ENCODE data around the gene YBX2.
"Not testable (repeated sequence)": the region's sequence is repeated elsewhere in the genome, so short reads cannot be mapped to it uniquely, and the experiment has no call there.

The YBX2 gene

DNA sequence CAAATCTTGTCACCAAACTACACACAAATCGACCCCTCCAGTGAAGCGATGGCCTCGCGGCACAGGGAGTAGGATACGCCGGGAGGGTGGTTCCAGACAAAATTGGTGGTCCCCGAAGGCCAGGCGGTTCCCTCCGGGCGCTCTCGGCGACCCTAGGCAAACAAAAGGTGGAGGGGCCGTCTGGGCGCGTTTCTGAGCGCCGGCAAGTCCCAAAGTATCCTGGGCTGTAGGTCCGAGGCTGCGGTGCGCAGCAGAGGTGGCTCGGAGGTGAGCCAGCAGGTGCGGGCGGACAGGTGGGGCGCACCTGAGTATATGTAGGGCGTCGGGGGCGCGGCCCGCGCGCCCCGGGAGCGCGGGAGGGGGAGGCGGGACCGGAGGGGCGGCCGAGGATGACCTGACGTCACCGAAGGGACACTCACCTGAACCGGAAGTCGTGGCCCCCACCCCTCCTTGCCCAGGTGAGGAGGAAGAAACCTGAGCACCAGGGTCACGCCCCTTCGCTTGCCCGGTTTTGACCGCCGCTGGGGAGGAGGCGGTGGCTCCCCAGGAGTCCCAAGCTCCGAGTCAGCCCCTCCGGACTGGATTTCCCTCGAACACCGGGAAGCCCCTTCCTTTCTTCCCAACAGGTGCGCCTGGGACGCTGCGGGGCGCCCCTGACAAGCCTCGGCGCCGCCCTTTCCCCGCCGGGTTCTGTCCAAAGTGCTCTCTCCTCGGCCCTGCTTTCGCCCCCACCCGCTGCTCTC is 32.1 kb downstream of the YBX2 start, which contains the start of gene CLDN7:
CLDN7 (minus strand) TSS at position 287 of the 743 bp plus-strand sequence. CDS start 435 bp downstream, outside the sequence.
- no peak for DNase-seq

DNA sequence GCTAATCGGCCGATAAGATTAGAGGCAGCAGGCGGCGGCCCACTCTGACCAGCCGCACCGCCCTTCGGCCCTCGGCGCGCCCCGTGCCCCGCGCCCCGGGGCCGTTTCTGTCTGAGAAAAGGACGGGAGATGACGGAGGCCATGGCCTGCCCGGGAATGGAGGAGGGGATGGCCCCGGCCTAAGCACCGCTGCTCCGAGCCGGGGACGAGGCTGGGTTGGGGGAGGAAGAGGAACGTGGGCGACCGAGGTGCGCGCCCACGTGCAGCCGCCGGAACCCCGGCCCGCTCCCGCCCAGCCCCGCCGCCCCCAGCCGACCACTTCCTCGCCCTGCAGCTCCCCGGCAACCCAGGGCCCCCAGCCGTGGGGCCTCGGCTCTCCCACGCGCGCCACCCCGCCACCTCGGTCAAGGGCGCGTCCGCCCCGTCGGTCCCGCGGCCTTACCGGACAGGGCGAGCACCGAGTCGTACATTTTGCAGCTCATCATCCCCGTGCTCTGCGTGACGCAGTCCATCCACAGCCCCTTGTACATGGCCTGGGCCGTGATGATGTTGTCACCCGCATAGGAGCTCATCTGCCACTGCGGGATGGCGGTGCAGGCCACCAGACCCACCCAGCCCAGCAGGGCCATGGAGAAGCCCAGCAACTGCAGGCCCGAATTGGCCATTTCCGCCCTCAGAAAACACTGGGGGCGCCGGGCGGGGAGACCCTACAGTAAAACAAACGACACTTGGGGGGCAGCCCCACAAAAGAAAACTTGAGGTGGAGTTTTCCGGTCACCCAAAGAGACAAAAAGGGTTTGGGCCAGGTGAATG is 32.9 kb downstream of the YBX2 start:
- no peak for DNase-seq

DNA sequence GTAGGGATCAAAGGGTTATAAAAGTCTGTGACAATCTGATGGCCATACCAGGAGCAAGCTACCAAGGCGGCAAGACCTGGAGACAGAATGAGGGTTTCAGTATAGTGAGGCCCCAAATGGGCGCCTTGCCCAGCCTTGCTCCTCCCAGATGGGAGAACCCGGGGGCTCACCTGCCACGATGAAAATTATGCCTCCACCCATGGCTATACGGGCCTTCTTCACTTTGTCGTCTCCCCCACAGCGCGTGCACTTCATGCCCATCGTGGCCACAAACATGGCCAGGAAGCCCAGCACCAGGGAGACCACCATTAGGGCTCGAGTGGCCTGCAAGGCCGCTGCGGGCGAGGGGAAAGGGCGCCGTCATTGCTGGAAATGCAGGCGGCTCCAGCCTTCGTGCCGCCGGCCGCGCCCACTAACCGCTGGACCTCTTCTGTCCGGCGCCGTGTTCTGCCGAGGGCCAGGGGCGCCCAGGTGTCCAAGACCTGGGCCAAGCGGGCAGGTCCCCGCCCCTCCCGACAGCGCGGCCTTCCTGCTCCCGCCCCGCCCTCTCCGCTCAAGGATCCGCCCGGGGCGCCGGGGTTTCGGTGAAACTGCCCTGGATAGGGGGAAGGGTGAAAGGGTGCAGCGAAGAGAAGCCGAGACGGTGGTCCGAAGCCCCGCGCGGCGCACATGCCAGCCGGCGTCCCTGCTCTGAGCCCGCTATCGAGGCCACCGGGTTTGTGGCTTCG is 33.6 kb downstream of the YBX2 start:
- DNase-seq: peak in 1 of 2 donors; percentile 23

DNA sequence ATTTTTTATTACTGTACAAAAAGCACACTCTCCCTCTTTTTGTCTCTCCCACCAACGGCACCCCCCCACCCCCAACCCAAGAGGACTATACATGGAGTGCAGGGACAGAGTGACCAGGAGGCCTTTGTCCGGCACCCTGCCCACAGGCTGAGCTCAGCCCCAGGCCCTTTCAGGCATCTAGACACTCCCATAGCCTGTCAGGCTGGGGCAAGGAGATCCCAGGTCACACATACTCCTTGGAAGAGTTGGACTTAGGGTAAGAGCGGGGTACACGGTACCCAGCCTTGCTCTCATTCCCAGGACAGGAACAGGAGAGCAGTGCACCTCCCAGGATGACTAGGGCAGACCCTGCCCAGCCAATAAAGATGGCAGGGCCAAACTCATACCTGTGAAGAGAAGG is 34.3 kb downstream of the YBX2 start:
- DNase-seq: no peak

DNA sequence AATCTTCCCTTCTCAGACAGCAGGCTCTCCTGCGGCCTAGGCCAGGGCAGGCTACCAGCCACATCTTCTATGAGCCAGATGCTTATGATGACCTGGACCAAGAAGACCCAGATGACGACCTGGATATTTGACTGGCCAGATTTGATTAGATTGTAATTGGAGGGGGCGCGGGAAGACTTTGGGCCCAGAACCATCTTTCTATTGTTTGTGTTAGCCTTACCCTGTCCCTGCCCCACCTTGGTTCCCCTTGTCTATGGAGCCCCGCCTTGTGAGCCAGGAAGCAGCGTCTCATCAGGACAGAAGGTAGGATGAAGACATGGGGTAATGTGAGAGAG is 34.9 kb downstream of the YBX2 start:
- DNase-seq: no peak

DNA sequence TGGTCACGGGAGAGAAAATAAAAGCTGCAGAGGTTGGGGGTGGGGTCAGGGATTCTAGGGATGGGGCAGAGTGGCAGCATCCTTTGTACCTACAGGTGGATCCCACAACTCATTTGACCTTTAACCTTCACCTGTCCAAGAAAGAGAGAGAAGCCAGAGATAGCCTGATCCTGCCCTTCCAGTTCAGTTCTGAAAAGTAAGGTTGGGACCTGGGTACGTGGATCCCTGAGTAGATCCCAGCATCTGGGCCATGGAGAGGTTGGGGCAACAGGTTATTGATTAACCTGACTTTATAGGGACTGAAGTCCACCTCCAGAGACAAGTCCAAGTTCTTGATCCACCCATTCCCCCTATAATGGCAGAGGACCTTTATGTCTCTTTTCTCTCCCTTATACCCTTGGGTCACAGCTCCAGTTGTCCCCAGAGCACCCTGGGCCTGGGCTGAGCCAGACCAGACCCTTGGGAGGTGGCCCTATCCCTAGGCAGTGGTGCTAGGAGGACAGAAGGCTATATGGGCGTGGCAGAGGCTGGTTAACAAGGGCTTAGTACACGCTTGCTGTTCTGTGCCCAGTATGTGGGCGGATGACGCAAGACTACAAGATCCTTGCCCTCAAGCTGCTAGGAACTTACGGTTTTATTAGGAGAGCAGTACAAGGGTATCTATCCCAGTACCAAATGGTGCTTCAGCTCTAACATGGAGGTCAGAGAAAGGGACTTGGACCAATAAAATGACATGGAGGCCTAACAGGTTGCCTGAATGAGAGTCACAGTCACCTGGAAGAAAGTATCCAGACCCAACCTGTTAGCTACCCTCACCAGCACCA is 35.5 kb downstream of the YBX2 start:
- no peak for DNase-seq

DNA sequence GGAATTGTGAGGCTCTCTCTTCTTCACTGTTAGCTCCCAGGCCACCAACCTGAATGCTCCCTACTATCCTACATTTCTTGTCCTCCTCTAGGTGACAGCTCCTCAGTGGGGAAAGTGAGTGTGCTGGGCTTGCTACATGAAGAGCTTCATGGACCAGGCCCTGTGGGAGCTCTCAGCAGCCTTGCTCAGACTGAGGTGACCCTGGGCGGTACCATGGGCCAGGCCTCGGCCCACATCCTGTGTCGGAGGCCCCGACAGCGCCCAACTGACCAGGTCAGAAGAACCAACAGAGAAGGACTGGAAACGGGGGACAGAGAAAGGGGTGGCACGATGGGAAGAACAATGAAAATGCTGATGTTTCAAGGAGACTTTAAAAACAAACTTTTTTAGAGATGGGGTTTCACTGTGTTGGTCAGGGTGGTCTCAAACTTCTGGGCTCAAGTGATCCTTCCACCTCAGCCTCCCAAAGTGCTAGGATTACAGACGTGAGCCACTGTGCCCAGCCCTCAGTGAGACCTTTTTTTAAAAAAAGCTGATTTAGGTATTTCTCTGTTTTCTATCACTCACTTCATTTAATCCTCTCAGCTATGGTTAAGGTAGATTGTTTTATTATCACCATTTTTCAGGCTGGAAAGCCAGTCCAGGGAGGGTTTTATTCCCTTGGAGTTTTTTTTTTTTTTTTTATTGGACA is 37.5 kb downstream of the YBX2 start:
- DNase-seq: no peak

DNA sequence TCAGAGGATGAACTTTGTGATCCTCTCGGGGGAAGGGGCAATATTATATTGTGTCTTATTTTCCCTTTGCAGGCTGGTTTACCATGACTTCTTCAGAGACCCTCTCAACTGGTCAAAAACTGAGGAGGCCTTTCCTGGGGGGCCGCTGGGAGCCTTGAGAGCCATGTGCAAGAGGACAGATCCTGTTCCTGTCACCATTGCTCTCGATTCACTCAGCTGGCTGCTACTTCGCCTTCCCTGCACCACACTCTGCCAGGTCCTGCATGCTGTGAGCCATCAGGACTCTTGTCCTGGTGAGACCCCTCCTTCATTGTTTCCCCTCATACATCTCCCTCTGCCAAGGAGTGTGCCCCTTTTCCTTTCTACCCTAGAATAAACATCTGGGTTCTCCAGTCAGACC is 39.9 kb downstream of the YBX2 start:
- DNase-seq: no peak

DNA sequence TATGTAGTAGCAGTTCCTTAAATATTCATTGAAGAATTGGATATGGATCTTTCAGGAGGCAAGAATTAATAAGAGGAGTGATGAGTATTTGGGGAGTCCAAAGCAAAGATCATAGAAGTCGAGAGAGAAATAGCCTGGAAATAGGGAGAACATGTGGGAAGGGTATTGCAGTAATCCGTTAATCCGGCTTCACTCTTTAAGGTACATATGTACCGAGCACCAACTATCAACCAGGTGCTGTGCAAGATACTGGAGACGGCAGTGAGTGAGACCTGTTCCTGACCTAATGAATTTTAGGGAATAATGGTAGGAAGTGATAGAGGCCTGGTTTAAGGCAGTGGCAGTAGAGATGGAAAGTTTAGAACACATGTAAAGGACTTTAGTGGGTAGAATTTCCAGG is 41.4 kb downstream of the YBX2 start:
- no peak for DNase-seq

DNA sequence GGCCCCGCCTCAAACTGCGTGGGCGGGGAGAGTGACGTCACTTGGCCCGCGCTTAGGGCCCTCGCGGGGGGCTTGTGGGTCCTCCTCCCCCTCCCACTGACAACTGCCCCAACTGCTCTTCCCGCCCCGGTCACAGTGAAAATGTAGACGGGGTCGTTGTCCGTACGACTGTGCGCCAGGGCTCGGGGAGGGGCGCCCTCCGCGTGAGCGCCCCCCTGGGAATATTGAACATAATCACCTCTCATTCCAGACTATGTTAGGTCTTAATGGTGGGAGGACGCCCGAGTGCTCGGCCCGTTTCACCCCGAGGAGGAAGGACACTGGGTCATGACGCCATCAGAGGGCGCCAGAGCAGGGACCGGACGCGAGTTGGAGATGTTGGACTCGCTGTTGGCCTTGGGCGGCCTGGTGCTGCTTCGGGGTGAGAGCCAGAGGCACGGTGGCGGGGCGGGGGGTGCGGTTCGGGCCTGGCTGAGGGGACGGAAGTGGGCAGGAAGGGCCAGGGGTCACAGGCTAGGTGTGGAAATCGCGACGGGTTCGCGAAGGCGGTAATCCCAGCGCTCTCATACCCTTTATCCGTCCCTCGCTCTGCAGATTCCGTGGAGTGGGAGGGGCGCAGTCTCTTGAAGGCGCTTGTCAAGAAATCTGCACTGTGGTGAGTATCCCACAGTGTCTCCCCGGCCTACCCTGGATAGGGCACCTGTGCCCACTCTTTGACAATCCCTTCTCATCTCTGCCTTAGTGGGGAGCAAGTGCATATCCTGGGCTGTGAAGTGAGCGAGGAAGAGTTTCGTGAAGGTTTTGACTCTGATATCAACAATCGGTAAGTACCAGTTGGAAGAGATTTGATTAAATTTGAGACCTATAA is 42.0 kb downstream of the YBX2 start, which contains the start of gene ELP5:
ELP5 (plus strand) TSS at position 40 of the 868 bp plus-strand sequence; CDS start at position 376, 336 bp downstream.
- DNase-seq: peak; percentile 86 to 99

DNA sequence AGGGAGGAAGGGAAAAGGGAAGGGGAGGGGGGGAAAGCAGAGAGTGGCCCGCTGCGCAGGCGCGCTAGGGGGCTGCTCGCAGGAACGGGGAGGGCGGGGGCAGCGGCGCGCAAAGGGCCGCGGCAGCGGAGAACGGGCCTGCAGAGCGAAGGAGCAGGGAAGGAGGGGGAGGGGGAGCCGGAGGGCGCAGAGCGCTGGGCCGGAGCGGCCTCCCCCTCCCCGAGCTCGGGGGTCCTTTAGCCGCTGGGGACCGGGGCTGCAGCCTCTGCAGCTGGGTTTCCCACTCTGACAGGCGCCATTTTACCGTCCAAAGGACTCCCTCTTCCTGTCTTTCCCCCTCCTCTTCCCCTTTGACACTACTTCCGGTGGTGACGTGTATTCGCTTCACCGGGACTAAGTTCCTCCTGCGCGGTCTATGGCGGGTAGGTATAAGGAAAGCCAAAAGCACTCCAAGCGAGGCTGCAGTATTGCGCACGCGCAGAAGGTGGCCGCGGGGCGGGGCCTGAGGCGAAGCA is 42.7 kb downstream of the YBX2 start, which contains the start of gene CTDNEP1:
CTDNEP1 (minus strand) TSS at position 74 of the 515 bp plus-strand sequence. CDS start 438 bp downstream, outside the sequence.
- DNase-seq: peak; percentile 53 to 100

DNA sequence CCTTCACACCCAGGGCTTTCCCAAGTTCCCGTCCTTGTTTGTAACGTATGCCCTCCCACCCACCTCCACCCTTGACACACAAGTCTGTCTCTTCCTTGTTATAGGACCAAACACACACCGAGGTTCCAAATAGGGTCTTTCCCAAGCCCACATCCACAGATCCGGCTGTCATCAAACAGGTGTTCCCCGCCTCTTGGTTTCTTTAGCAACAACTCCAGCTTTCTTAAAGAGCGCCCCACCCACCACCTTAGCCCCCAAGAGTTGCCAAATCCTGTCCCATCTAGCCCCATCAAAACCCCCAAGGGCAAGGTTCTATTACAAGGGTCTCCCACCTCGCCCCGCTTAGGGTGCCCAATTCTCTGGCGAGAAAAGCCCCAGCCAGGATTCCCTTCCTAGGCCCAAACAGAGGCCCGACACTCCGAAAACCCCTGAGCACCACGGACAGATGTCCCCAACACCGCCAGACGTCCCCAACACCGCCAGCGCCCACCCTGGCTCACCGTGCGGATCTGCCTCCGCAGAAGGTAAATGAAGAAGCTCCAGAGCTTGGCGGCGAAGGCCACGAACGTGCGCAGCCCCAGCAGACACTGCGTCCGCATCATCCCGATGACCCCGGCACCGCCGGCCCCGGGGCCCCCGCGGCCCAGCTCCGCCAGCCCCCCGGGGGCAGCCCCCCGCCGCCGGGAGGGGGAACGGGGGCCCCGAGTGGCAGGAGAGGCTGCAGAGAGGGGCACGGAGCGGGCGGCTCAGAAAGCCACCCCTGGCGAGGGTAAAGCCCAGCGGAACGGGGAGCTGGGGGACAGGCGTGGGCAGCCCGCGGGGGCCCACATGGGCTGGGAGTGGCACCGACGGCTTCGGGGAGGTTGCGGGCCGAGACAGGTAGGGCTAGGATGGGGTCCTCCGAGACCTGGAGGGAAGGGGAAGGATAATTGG is 43.5 kb downstream of the YBX2 start:
- DNase-seq: no peak

DNA sequence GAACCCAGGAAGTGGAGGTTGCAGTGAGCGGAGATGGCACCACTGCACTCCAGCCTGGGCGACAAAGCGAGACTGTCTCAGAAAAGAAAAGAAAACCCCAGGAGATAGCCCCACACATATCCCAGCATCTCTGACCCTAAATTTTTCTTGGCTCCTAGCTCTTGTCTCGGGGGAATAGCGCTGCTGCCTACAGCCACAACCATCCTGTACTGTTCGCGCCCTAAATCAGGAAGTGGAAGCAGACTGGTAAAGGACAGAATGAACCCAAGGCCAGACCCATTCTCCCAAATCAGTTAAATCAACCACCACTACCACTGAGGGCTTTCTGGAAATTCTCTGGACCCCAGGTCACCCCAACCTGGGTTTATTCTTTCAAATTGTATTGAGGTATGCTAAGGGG is 44.6 kb downstream of the YBX2 start:
- DNase-seq: no peak

DNA sequence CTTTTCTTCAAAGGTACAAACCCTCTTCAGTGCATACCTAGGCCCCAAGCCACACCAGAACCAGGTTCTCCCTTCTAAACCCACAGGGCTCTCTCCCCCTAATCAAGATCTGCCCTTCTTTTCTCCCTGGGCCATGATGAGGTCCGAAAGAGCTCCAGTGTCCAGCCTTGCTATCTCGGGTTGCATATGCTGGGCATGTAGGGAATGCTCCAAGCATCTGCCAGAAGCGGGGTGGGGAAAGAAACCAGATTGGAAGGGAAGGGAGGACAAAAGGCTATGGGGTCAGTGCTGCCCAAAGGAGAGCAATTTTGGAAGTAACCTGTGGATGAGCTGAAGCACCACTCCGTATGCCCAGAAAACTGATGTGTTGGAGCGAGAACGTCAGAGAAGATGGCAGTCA is 45.2 kb downstream of the YBX2 start:
- DNase-seq: no peak

DNA sequence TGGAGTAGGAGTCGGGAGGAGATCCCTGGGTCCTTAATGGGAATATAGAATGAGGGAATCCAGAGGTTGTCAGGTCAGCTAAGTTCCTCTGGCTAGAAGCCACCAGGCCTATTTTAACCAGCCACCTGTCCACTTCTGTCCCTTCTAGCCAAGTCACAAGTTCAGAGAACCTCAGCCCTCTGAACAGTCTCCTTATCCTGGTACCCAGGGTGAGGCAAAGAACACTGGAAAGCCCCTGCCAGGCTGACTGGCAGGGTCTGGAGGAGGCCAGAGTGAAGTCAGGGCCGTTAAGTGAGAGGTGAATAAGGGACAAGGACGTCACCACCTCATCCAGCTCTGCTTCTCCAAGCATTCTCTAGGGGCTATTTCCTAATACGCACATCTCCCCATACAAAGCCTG is 45.6 kb downstream of the YBX2 start:
- no peak for DNase-seq

DNA sequence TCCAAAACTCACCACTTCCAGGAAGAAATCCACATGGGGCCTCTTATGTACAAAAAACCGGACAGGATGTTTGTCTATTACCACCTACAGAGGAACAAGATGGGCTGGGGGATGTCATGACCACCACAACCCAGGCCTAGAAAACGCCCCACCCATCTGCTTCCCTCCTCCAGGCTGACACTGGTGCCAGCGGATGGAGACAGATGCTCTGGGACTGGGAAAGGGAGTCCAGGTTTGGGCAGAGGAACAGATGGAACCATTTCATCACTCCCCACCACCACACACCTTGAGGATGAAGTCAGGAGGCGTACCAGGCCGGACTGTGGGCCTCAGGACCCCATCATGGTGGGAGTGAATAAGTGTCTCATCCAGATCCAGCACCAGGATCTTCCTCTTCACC is 47.7 kb downstream of the YBX2 start:
- DNase-seq: no peak

DNA sequence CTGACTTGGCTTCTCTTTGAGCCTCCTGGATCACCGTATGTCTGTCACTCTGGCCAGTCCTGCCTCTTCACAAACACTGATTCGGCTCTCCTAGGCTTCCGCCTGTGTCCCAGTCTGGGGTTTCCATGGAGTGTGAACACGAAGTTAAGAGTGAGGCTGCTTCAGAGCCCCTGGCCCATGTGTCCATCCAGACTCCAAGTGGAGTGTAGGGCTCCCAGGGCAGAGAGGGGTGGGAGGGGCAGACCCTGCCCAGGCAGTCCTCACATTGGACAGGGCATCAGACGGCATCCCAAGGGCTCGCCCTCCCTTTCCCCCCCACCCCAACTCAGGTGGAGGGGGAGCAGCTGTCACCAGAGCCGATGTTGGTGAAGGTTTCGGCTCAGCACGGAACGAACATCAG is 50.6 kb downstream of the YBX2 start:
- DNase-seq: not testable (repeated sequence)

DNA sequence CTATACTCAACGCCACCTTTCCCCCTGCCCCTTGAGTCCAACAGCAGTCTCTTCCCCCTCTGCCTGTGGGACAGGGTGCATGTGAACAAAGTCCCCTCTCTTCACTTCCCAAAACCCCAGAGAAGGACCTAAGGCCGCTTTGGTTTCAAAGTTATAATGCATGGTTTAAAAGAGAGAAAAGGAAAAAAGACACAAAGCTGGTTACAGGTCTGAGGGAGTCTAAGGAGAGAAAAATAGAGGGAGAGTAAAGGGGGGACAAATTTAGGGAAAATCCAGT is 51.0 kb downstream of the YBX2 start:
- DNase-seq: no peak

DNA sequence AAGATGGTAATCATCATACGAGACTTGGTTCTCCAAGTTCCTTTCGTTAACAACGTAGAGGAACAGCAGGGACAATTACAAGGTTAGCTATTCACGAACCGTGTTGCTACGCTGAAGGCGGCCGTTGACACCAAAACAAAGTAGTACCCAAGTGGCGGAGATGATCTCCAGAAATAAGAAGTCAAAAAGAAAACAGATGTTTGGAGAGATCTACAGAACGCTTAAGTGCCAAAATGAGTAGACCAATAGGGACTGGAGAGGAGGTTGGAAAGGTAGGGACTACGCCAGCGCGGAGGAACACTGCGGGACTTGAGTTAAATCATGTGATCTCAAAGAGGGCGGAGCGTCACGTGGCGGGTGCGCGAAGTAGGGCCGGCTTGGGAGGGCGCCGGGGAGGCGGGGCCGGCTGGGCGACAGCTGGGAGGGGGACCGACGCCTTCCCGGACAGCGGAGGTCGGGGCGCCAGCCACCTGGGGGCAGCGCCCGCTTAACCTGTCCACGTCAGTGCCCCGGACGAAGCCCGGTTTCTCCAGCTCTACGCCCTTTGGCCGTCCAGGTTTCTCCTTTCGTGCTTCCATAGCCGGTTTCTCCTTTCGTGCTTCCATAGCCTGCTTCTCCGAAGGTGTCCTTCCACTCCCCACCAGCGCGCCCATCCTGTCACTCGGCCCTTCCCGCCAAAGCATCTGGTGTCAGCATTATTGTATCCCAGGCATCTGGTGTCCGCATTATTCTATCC is 51.6 kb downstream of the YBX2 start:
- peak; percentile 86 to 90 for DNase-seq
